VCaP (cell line): Measurements from ENCODE around the gene FOXP4.

ENCODE experiments used
- H3K27ac ChIP-seq: fragments of 450-650 bp; 2 replicates; pipeline ENCODE4 v1.5.1; 2017
- CTCF ChIP-seq: fragments of 450-650 bp; conservative IDR thresholded peaks from 2 replicates; pipeline ENCODE4 v1.5.1; 2017; ENCODE audit warnings: mild to moderate bottlenecking, moderate library complexity

FOXP4 gene

GRCh38 chr6:41555326-41556300 lies 9.4 kb downstream of the FOXP4 start:
- H3K27ac ChIP-seq, result no peak overlapping the region
- TF ChIP-seq CTCF, result no peak

- no peak overlapping the region for H3K27ac ChIP-seq
- TF ChIP-seq CTCF, result no peak
Observed at GRCh38 chr6:41557335-41557734, 11.2 kb downstream of the FOXP4 start.

- no peak overlapping the region for H3K27ac ChIP-seq
- no peak for TF ChIP-seq CTCF
Observed at GRCh38 chr6:41558033-41558807, 12.0 kb downstream of the FOXP4 start.

- no peak overlapping the region for H3K27ac ChIP-seq
- TF ChIP-seq CTCF, result no peak
Observed at GRCh38 chr6:41559655-41560427, 13.7 kb downstream of the FOXP4 start.

GRCh38 chr6:41560431-41561192 lies 14.4 kb downstream of the FOXP4 start:
- H3K27ac ChIP-seq, result no peak overlapping the region
- TF ChIP-seq CTCF, result no peak

GRCh38 chr6:41561416-41561815 lies 15.2 kb downstream of the FOXP4 start:
- no peak overlapping the region for H3K27ac ChIP-seq
- no peak for TF ChIP-seq CTCF
